ENCODE results near the gene FNDC5. TPM values are rescaled to one million over a fixed set of nuclear protein-coding genes. Genes with fewer than 3 reads are reported as not detected.

FNDC5 gene
- total and polyA plus RNA-seq, 10 of the 15 experiments (the other 5 are each of a cell fraction or from before 2014, with no cell fraction given), result 0.01 to 0.29 (median 0.19) TPM; not detected in 4

- TF ChIP-seq RELB (IDR thresholded peaks at IDR 0.05; ENCODE audit: low read depth) (peak; percentile 100), IRF3 (IDR thresholded peaks at IDR 0.05) (0 out of 2 replicates have a peak, but pooled peaks have one; percentile 15), ZSCAN29 (IDR thresholded peaks at IDR 0.05) (no peak; the same call in 1 of the 2 replicates), SP1 (IDR thresholded peaks at IDR 0.05; ENCODE audit: low read depth, low read length) (peak; percentile 93), ZNF24 (IDR thresholded peaks at IDR 0.05) (no peak), NR2C2 (IDR thresholded peaks at IDR 0.05; ENCODE audit: borderline replicate concordance, control insufficient read depth, insufficient read length, low read depth) (peak; percentile 99), ZZZ3 (IDR thresholded peaks at IDR 0.05; ENCODE audit: control insufficient read depth, insufficient read length, low read depth) (no peak), ZNF622 (IDR thresholded peaks at IDR 0.05) (no peak), MTA2 (IDR thresholded peaks at IDR 0.05; ENCODE audit: low read depth) (no peak), NKRF (conservative IDR thresholded peaks at IDR 0.05) (peak; percentile 97), ZBED1 (IDR thresholded peaks at IDR 0.05; ENCODE audit: borderline replicate concordance) (peak; percentile 28; the same call in 1 of the 2 replicates), E2F8 (IDR thresholded peaks at IDR 0.05; ENCODE audit: low read depth, partially characterized antibody) (peak; percentile 25), SMAD5 (IDR thresholded peaks at IDR 0.05; ENCODE audit: low read depth) (peak; percentile 87), DPF2 (IDR thresholded peaks at IDR 0.05) (peak; percentile 44), EED (IDR thresholded peaks at IDR 0.05; ENCODE audit: low read depth) (peak; percentile 45; the same call in 1 of the 2 replicates), TAF1 (IDR thresholded peaks at IDR 0.05; ENCODE audit: borderline replicate concordance, low read depth, low read length) (peak; percentile 70; the same call in 1 of the 2 replicates), KLF5 (IDR thresholded peaks at IDR 0.05; ENCODE audit: partially characterized antibody) (peak; percentile 89)
Measured at GRCh38 chr1:32817159-32817814, 53.4 kb downstream of the FNDC5 start, which contains the start of the genes S100PBP and YARS1 (continued).

Data from GM12878 (cell line).